ENCODE data around the gene SLC22A23. TPM values are rescaled to one million over a fixed set of nuclear protein-coding genes. Genes with fewer than 3 reads are reported as not detected.

Gene SLC22A23
- total RNA-seq, 1 donor from 2014 or later = 102 TPM

GRCh38 chr6:3449750-3450305, 7.0 kb downstream of the SLC22A23 start:
- H3K4me3 Mint-ChIP-seq (ENCODE audit: unreplicated experiment) = no peak overlapping the region
- no peak for DNase-seq
- TF ChIP-seq CTCF (IDR thresholded peaks at IDR 0.05; ENCODE audit: partially characterized antibody, unreplicated experiment) = no peak
- H3K27ac Mint-ChIP-seq (ENCODE audit: unreplicated experiment) = no peak overlapping the region
- H3K9me3 Mint-ChIP-seq (ENCODE audit: unreplicated experiment) = peaks cover 2% of the 10 kb centered on the region
- H3K4me1 Mint-ChIP-seq (ENCODE audit: low read depth, unreplicated experiment) = peaks cover 27% of the 10 kb centered on the region
- H3K27me3 Mint-ChIP-seq (ENCODE audit: unreplicated experiment) = peaks cover 2% of the 10 kb centered on the region
- H3K36me3 Mint-ChIP-seq (ENCODE audit: unreplicated experiment) = no peaks in the 10 kb centered on the region

GRCh38 chr6:3449321-3449720, 7.5 kb downstream of the SLC22A23 start:
- Mint-ChIP-seq H3K4me1 (ENCODE audit: low read depth, unreplicated experiment) (peaks cover 30% of the 10 kb centered on the region), H3K36me3 (ENCODE audit: unreplicated experiment) (no peaks in the 10 kb centered on the region), H3K4me3 (ENCODE audit: unreplicated experiment) (no peak overlapping the region), H3K27me3 (ENCODE audit: unreplicated experiment) (peaks cover 2% of the 10 kb centered on the region), H3K9me3 (ENCODE audit: unreplicated experiment) (peaks cover 2% of the 10 kb centered on the region), H3K27ac (ENCODE audit: unreplicated experiment) (no peak overlapping the region)
- DNase-seq = no peak
- no peak for TF ChIP-seq CTCF (IDR thresholded peaks at IDR 0.05; ENCODE audit: partially characterized antibody, unreplicated experiment)

- no peak for TF ChIP-seq CTCF (IDR thresholded peaks at IDR 0.05; ENCODE audit: partially characterized antibody, unreplicated experiment)
These were observed 9.8 kb downstream of the SLC22A23 start for GRCh38 chr6:3447005-3447404.

GRCh38 chr6:3446184-3446583, 10.7 kb downstream of the SLC22A23 start:
- Mint-ChIP-seq H3K27me3 (ENCODE audit: unreplicated experiment) (peaks cover 4% of the 10 kb centered on the region), H3K36me3 (ENCODE audit: unreplicated experiment) (no peaks in the 10 kb centered on the region), H3K4me3 (ENCODE audit: unreplicated experiment) (no peak overlapping the region), H3K27ac (ENCODE audit: unreplicated experiment) (no peak overlapping the region), H3K9me3 (ENCODE audit: unreplicated experiment) (peaks cover 8% of the 10 kb centered on the region), H3K4me1 (ENCODE audit: low read depth, unreplicated experiment) (peaks cover 37% of the 10 kb centered on the region)
- no peak for TF ChIP-seq CTCF (IDR thresholded peaks at IDR 0.05; ENCODE audit: partially characterized antibody, unreplicated experiment)
- no peak for DNase-seq

More at GRCh38 chr6:3447005-3447404, 9.8 kb downstream of the SLC22A23 start:
- Mint-ChIP-seq H3K4me3 (ENCODE audit: unreplicated experiment) (no peak overlapping the region), H3K9me3 (ENCODE audit: unreplicated experiment) (peaks cover 2% of the 10 kb centered on the region), H3K36me3 (ENCODE audit: unreplicated experiment) (no peaks in the 10 kb centered on the region), H3K4me1 (ENCODE audit: low read depth, unreplicated experiment) (peaks cover 40% of the 10 kb centered on the region), H3K27ac (ENCODE audit: unreplicated experiment) (peak overlapping the region; percentile 20), H3K27me3 (ENCODE audit: unreplicated experiment) (peaks cover 2% of the 10 kb centered on the region)
- DNase-seq = no peak

GRCh38 chr6:3444276-3445088, 12.4 kb downstream of the SLC22A23 start:
- Mint-ChIP-seq H3K27me3 (ENCODE audit: unreplicated experiment) (peaks cover 6% of the 10 kb centered on the region), H3K36me3 (ENCODE audit: unreplicated experiment) (no peaks in the 10 kb centered on the region), H3K9me3 (ENCODE audit: unreplicated experiment) (peaks cover 8% of the 10 kb centered on the region), H3K27ac (ENCODE audit: unreplicated experiment) (peak overlapping the region; percentile 76), H3K4me3 (ENCODE audit: unreplicated experiment) (peak overlapping the region; percentile 0), H3K4me1 (ENCODE audit: low read depth, unreplicated experiment) (peaks cover 39% of the 10 kb centered on the region)
- no peak for TF ChIP-seq CTCF (IDR thresholded peaks at IDR 0.05; ENCODE audit: partially characterized antibody, unreplicated experiment)
- no peak for DNase-seq

Measured in glutamatergic neuron (in vitro differentiated cells).